Activated T-cell treated with anti-CD3 and anti-CD28 coated beads, Interleukin-2, amount 50 U/mL, for 4 hours (primary cell): ENCODE measurements around the gene SNED1. TPM values are rescaled to one million over a fixed set of nuclear protein-coding genes. Genes with fewer than 3 reads are reported as not detected.
A peak's percentile ranks its signal among the peaks of the same experiment; 100 is the strongest.

Experiments
- ATAC-seq, 2 donors: fragments of 200-7000 bp; cut with Tn5 transposase; one replicate each; pipeline ENCODE4 v1.10.0; 2021
- DNase-seq: peaks from one replicate; pipeline ENCODE4 v3.0.0-alpha.2; 2020
- H3K27me3 Mint-ChIP-seq: one replicate; pipeline ENCODE4 v1.8.0; 2021; ENCODE audit warnings: low read depth, mixed read lengths
- H3K36me3 Mint-ChIP-seq: one replicate; pipeline ENCODE4 v1.8.0; 2022; ENCODE audit warnings: mixed read lengths; ENCODE audit not compliant: insufficient read depth
- H3K4me1 Mint-ChIP-seq: one replicate; pipeline ENCODE4 v1.8.0; 2021; ENCODE audit warnings: low read depth, mixed read lengths
- H3K4me3 Mint-ChIP-seq: one replicate; pipeline ENCODE4 v1.8.0; 2021; ENCODE audit warnings: mild to moderate bottlenecking, moderate library complexity, mixed read lengths
- H3K9me3 Mint-ChIP-seq: one replicate; pipeline ENCODE4 v1.8.0; 2021; ENCODE audit warnings: mixed read lengths
- total RNA-seq, 3 donors: library from RNA; stranded (reverse); gene quantifications; one replicate each; pipeline ENCODE4 v1.2.1, GENCODE V29; 2021

The SNED1 gene
- total RNA-seq, 3 donors from 2014 or later: 0.53 to 2.1 (median 1.3) TPM

DNA sequence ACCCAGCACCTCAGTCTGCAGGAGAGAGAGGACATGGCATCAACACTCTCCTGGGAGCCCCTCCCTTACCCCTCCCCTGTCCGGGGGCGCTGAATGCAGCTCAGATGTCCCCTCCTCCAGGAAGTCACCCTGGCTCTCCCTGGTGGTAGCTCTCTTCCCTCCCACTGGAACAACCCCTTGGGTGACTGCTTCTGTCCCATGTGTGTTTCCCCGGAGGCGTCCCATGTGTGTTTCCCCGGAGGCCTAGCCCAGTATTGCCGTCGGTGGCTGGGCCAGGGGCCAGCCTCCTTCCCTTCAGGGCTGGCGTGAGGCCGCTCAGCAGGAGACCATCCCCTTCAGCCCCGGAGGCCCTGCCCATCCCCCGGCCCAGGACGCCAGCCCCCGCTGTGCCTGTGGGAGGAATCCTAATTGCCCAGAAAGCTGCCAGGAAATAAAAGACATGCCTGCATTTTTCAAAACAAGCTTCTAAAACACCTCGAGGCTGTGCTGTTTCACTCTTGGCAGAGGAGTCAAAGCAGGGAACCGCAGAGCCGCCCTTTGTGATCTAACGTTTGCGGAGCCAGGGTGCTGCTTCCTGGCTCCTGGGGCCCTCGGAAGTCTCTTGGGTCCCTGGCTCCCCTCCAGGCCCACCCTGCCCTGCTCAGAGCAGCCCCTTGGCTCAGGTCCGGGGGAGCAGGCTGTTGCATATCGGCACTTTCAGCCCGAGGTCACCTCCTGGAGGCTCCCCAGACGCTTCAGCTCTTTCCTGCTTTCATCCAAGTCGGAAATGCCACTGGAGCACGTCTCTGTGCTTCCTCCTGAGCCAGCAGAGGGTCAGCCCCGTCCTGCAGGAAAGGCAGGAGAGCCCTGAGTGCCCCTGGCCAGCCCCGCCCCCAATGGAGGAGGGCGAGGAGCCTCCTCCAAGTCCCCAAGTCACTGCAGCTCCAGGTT, 11.4 kb downstream of the SNED1 start:
- DNase-seq: no peak
- peaks cover 22% of the 10 kb centered on the region for H3K4me1 Mint-ChIP-seq
- H3K4me3 Mint-ChIP-seq: peak overlapping the region; percentile 29
- peaks cover 10% of the 10 kb centered on the region for H3K27me3 Mint-ChIP-seq
- ATAC-seq: peak; percentile 74 to 79
- peaks cover 3% of the 10 kb centered on the region for H3K36me3 Mint-ChIP-seq
- peaks cover 10% of the 10 kb centered on the region for H3K9me3 Mint-ChIP-seq

DNA sequence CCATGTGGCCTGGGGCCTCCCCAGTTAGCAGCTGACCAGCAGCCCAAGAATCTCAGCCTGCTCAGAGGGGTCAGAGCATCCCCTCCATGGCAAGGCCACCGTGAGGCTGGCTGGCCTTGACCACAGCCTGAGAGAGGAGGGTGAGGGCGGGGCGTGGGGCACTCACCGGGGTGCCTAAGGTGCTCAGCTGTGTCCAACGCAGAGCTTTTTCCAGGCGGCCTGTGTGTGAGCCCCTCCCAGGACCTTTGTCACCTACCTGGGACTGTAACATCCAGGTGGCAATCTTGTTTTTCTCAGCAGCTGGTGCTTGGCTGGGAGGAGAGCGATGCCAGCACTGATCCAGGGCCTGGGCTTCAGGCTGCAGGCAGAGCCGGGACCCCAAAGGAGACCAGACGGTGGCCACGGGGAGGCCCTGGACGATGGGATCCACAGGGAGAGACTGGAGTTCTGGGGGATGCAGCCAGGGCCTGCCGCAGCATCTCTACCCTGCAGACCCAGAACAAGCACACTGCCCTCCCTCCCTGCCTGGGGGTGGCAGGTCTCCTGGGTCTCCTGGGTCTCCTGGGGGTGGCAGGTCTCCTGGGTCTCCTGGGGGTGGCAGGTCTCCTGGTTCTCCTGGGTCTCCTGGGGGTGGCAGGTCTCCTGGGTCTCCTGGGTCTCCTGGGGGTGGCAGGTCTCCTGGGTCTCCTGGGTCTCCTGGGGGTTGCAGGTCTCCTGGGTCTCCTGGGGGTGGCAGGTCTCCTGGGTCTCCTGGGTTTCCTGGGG, 12.3 kb downstream of the SNED1 start:
- no peak for ATAC-seq
- peaks cover 21% of the 10 kb centered on the region for H3K4me1 Mint-ChIP-seq
- peak overlapping the region; percentile 29 for H3K4me3 Mint-ChIP-seq
- H3K27me3 Mint-ChIP-seq: peaks cover 10% of the 10 kb centered on the region
- H3K9me3 Mint-ChIP-seq: peaks cover 6% of the 10 kb centered on the region
- DNase-seq: no peak
- no peaks in the 10 kb centered on the region for H3K36me3 Mint-ChIP-seq

DNA sequence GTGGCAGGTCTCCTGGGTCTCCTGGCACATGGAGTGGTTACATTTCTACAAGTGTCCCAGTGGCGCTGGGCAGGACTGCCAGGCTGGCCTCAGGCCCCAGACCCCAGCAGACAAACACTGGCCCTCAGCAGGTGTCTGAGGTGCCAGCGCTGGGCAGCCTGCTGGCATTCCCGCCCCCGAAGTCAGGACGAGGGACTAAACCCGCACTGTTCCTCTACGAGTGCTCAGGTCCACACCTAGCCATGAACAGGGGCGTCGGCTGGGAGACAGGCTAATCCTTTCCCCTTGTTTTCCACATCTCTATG, 12.8 kb downstream of the SNED1 start:
- ATAC-seq (no peak), DNase-seq (no peak)
- Mint-ChIP-seq H3K27me3 (peaks cover 10% of the 10 kb centered on the region), H3K4me3 (no peak overlapping the region), H3K4me1 (peaks cover 20% of the 10 kb centered on the region), H3K9me3 (peaks cover under 1% of the 10 kb centered on the region), H3K36me3 (no peaks in the 10 kb centered on the region)

DNA sequence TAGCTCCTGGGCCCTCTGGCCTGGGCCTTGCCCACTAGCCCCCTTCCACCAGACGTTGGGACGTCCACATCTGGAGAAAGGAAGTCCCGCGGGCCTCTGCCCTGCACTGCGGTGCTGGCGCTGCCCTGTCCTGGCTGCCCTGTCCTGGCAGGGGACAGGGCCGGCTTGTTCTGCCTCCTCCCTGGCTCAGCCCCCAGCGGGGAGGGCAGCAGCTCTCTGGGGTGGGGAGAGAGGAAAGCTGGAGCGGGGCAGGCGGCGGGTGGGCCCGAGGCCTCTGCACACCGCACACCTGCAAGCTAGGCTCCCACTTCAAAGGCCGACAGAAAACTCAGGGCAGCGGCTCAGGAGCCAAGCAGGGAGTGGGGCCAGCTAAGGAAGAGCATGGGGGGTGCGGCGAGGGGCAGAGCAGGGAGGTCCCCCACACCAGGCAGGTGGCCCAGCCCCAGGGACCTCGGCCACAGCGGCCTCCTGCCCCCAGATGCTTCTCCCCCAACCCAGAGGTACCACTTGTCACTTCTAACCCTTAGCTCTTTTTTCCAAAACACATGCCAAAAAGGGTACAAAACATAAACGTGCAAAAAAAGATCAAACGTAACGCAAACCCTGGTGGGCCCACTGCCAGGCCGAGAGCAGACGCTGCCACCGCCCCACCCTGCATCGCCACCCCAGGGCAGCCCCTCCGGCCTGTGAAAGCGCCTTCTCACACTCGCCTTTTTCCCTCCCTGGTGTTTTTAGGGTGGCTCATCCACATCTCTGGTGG, 13.5 kb downstream of the SNED1 start:
- ATAC-seq (peak; percentile 9 to 22), DNase-seq (no peak)
- peaks cover 10% of the 10 kb centered on the region for H3K27me3 Mint-ChIP-seq
- no peaks in the 10 kb centered on the region for H3K9me3 Mint-ChIP-seq
- no peak overlapping the region for H3K4me3 Mint-ChIP-seq
- no peaks in the 10 kb centered on the region for H3K36me3 Mint-ChIP-seq
- H3K4me1 Mint-ChIP-seq: peaks cover 20% of the 10 kb centered on the region

DNA sequence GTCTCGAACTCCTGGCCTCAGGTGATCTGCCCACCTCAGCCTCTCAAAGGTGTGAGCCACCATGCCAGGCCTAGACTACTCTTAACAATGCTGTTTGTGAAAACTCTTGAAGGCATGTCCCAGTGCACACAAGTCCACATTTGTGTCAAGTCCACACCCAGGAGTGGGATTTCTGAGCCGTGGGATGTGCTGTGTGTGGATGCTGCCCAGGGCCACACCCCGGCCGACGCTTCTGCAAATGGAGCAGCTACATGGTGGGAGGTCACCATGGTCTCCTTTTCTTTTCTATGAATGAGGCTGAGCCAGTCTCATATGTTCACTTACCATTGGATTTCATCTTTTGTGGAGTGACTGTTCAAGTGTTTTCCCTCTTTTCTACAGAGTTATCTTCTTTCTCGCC, 15.8 kb downstream of the SNED1 start:
- DNase-seq: no peak
- ATAC-seq: no peak
- peaks cover 15% of the 10 kb centered on the region for H3K4me1 Mint-ChIP-seq
- no peaks in the 10 kb centered on the region for H3K9me3 Mint-ChIP-seq
- no peaks in the 10 kb centered on the region for H3K36me3 Mint-ChIP-seq
- peaks cover 4% of the 10 kb centered on the region for H3K27me3 Mint-ChIP-seq
- no peak overlapping the region for H3K4me3 Mint-ChIP-seq

DNA sequence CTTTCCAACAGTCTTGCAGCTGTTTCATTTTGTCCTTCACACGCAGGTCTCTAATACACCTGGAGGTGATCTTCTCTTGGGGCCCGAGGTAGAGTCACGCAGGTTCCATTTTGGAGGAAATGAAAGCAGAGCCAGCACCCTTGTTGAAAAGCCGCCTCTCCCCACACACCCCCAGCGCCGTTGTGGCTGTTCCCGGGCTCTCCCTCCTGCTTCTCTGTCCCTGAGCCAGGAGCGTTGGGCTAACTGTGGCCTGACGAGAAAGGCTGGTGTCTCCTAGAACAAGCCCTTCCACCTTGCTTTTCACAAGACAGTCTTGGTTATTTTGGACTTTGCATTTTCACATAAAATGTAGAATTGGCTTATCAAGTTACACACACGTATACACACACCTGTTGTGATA, 16.3 kb downstream of the SNED1 start:
- no peak overlapping the region for H3K4me3 Mint-ChIP-seq
- peaks cover 3% of the 10 kb centered on the region for H3K27me3 Mint-ChIP-seq
- H3K9me3 Mint-ChIP-seq: no peaks in the 10 kb centered on the region
- no peak for DNase-seq
- no peaks in the 10 kb centered on the region for H3K36me3 Mint-ChIP-seq
- no peak for ATAC-seq
- H3K4me1 Mint-ChIP-seq: peaks cover 10% of the 10 kb centered on the region

DNA sequence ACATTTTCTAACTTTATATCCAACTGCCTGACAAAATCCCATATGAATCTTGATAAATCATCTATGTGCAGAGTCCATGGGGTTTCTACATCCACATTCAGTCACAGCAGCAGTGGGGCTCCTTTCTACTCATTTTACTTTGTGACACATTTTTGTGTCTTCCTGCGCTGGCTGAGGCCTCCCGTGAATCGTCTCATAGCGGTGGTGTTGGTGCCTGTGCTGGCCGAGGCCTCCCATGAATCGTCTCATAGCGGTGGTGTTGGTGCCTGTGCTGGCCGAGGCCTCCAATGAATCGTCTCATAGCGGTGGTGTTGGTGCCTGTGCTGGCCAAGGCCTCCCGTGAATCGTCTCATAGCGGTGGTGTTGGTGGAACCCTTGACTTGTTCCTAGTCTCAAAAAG, 17.0 kb downstream of the SNED1 start:
- no peak for ATAC-seq
- Mint-ChIP-seq H3K9me3 (no peaks in the 10 kb centered on the region), H3K27me3 (peaks cover 3% of the 10 kb centered on the region), H3K4me3 (no peak overlapping the region), H3K36me3 (no peaks in the 10 kb centered on the region), H3K4me1 (peaks cover 4% of the 10 kb centered on the region)
- DNase-seq: no peak

DNA sequence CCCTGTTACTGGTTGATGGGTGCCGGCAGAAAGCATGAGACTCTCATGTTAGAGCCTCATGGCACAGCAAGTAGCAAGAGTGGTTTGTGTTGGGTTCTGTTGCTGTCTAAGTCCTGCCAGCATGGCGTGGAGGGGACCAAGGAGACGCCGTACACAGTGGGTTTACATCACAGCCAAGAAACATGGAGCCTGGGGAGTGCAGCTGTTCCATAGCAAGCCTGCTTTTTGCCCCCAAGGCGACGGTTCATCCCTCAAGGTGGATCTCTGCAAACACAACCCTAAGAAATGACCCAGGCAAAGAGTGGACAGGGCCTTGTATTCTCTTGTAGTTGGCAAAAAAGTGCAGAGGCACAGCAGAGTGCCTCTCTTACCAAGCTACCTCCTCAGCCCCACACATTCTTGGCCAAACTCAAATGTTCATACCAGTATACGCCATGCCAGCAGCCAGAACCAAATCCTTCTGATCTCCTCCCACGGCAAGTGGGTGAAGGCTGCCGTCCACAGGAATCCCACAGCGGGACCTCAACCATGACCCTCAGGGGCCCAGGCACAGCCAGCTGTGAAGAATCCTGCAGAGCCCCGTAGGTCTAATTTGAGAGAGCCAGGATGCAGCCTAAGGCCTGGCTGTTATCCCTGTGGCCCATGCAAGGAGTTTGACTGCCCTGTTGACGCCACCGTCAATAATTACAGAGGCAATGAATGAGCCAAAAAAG, 19.0 kb downstream of the SNED1 start:
- Mint-ChIP-seq H3K4me3 (no peak overlapping the region), H3K9me3 (peaks cover 2% of the 10 kb centered on the region), H3K27me3 (peaks cover 2% of the 10 kb centered on the region), H3K36me3 (no peaks in the 10 kb centered on the region), H3K4me1 (peaks cover 2% of the 10 kb centered on the region)
- ATAC-seq (no peak), DNase-seq (no peak)

DNA sequence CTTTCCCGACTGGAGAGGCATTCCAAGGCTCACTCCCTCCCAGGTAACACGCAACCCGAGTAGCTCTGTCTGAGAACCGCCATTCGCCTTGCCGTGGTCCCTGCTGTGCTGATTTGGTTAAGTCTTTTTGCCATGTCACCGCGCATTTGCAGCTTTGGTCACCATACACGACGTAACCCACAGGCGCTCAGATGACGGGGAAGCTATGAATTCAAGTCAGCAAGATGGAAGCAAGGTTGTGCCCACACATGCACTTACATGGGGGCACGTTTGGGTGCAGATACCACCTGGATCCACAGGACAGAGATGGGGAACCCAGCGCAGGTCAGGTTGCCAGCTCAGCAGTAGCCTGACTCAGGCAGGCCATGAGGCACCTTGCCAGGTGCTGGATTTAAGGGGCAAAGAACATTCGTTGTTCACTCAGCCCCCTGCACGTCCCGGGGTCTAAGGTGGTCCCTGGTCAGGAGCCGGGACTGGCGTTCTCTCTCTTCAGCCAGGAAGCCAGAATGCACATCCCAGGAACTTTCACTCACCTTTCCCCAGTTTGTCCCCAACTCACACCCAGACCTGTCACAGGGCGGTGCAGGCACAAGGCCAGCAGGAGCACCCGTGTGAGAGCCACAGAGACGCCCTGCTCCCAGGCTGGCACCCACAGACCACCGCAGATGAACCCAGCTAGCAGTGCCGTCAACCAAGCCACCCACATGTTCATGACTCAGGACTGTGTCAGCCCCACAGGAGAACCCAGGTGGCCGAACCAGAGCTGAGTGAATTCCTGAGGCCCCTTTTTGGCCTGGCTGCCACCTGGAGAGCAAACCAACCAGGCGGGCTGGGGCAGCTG, 19.9 kb downstream of the SNED1 start:
- DNase-seq (no peak), ATAC-seq (peak; percentile 53 to 66)
- H3K27me3 Mint-ChIP-seq: no peaks in the 10 kb centered on the region
- H3K4me1 Mint-ChIP-seq: no peaks in the 10 kb centered on the region
- H3K9me3 Mint-ChIP-seq: peaks cover 7% of the 10 kb centered on the region
- no peak overlapping the region for H3K4me3 Mint-ChIP-seq
- H3K36me3 Mint-ChIP-seq: no peaks in the 10 kb centered on the region

DNA sequence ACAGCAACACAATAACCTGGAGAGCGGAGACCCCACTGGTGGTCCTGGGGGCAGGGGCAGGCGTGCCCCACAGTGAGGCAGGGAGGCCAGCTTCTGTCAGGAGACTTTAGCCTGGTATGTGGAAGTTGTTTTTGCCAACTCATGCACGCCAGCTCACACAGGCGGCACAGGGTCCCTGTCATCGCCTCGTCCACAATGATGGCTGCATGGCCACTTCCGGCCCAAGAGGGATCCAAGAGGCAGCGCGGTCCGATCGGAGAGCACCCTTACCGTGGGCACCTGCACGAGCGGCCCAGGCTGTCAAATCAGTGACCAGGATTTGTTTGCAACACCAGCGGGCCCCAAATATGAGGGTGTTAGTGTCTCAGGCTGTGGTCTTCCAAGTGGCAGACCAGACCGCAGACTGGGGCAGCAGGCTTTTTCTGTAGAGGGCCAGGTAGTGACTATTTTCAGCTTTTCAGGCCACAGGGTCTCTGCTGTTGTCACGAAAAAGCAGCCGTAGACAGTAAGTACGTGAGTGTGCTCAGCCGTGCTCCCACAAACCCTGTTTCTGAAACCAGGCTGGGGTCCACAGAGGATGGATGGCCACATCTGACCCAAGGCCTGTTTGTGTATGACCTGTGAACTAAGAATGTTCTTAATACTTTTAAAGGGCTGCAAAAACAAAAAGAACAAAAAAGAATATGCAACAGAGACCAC, 21.2 kb downstream of the SNED1 start:
- no peaks in the 10 kb centered on the region for H3K4me1 Mint-ChIP-seq
- H3K9me3 Mint-ChIP-seq: peaks cover 10% of the 10 kb centered on the region
- H3K4me3 Mint-ChIP-seq: no peak overlapping the region
- no peak for DNase-seq
- no peaks in the 10 kb centered on the region for H3K27me3 Mint-ChIP-seq
- ATAC-seq: no peak
- no peaks in the 10 kb centered on the region for H3K36me3 Mint-ChIP-seq

DNA sequence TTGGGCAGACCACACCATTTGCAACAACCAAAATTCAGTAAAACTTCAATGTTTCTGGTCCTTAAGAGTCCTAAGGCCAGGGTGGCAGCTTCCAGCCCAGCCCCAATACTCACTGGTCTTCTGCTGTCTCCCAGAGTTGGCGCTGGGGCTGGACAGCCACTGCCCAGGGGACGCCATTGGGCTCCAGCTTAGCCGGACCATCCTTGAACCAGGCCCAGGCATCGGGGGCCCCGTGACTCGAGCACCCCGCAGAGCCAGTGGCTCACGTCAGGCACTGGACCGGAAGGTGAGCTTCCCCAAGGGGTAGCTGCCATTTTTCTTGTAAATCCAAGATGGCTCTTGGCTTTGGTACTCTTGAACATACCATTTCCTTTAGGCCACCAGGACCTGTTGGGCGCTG, 21.8 kb downstream of the SNED1 start:
- Mint-ChIP-seq H3K36me3 (no peaks in the 10 kb centered on the region), H3K27me3 (no peaks in the 10 kb centered on the region), H3K4me3 (no peak overlapping the region)

DNA sequence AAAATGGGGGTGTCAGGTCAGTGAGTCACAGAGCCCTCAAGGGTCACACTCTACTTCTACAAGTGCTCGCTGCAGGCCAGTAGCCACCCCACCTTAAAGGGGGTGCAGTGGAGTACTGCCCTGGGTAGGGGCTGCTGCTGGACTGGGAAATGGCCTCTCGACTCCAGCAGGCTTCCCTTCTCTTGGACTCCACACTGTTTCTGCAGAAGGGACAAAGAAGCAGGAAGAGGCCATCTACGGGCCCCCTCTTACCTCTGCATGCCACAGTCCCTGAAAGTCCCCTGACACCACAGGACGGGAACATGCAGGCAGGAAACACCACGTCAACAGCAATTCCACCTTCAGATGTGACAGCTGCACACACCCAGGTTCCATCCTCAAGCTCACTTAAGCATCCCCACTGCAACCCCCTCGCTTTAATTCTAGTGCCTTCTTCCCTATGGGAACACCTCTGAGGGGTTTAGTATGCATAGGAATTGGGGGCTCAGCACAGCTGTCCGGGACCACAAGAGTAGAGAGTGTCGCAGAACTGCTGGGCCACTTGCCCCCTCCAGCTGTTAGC, 22.3 kb downstream of the SNED1 start:
- Mint-ChIP-seq H3K4me1 (no peaks in the 10 kb centered on the region), H3K36me3 (no peaks in the 10 kb centered on the region), H3K27me3 (no peaks in the 10 kb centered on the region), H3K4me3 (no peak overlapping the region), H3K9me3 (peaks cover 19% of the 10 kb centered on the region)
- ATAC-seq (no peak), DNase-seq (no peak)

More for the DNA sequence above, 21.8 kb downstream of the SNED1 start:
- Mint-ChIP-seq H3K4me1 (no peaks in the 10 kb centered on the region), H3K9me3 (peaks cover 14% of the 10 kb centered on the region)
- ATAC-seq (no peak), DNase-seq (no peak)
